ENCODE measurements around the gene NUCKS1. TPM values are rescaled to one million over a fixed set of nuclear protein-coding genes. Genes with fewer than 3 reads are reported as not detected.

NUCKS1 gene
- total RNA-seq, 2 experiments from 2014 or later = 80.6 to 84.7 TPM

DNA sequence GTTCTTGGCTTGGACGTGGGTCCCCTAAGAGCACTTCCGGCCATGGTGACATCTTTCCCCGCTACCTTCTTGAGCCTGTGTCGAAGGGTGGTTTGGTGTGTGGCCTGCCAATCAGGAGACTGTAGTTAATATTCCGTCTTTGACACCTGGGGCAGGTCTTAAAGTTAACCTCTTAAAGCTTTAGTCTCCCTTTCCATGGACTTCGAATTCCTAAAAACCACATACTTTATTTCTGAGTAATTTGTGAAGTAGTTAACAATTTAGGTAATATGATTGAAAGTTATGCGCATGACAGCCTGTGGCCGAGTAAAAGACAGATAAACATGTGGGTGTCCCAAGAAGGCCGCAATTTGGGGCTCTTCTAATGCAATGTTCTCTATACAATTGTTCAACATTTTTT, 35.5 kb upstream of the NUCKS1 start:
- Histone ChIP-seq H3K4me3 (ENCODE audit: low read length) (no peak overlapping the region), H3K27ac (ENCODE audit: low read depth in 1 of 2, low read length in 2 of 2) (no peak overlapping the region), H3K4me1 (ENCODE audit: insufficient read depth, low read length) (peaks cover 8% of the 10 kb centered on the region), H3K36me3 (ENCODE audit: insufficient read depth, low read length) (peaks cover 10% of the 10 kb centered on the region), H3K27me3 (ENCODE audit: control insufficient read depth in 1 of 2, insufficient read depth in 2 of 2, low read length in 2 of 2) (no peaks in the 10 kb centered on the region), H3K9me3 (ENCODE audit: control insufficient read depth in 1 of 2, insufficient read depth in 1 of 2, low read length in 2 of 2) (no peaks in the 10 kb centered on the region)
- intact Hi-C loops (cut with DNase I, micrococcal nuclease) = loop anchor here in 1 of 2 experiments (5.0 kb wide), 1 partner anchor 193 kb away; no protein-coding TSS in a partner anchor
- POLR2A ChIA-PET = interaction anchor here (1.6 kb wide), 1 partner anchor 10 kb away, joined by 4 read pairs; the partner anchor contains the start of gene RAB29
- H3K4me1 Mint-ChIP-seq (ENCODE audit: low read depth) = peaks cover 7% of the 10 kb centered on the region
- TF ChIP-seq, protein P1, sequence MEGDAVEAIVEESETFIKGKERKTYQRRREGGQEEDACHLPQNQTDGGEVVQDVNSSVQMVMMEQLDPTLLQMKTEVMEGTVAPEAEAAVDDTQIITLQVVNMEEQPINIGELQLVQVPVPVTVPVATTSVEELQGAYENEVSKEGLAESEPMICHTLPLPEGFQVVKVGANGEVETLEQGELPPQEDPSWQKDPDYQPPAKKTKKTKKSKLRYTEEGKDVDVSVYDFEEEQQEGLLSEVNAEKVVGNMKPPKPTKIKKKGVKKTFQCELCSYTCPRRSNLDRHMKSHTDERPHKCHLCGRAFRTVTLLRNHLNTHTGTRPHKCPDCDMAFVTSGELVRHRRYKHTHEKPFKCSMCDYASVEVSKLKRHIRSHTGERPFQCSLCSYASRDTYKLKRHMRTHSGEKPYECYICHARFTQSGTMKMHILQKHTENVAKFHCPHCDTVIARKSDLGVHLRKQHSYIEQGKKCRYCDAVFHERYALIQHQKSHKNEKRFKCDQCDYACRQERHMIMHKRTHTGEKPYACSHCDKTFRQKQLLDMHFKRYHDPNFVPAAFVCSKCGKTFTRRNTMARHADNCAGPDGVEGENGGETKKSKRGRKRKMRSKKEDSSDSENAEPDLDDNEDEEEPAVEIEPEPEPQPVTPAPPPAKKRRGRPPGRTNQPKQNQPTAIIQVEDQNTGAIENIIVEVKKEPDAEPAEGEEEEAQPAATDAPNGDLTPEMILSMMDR (IDR thresholded peaks at IDR 0.05) = no peak
- no peaks in the 10 kb centered on the region for H3K27me3 Mint-ChIP-seq
- CTCF ChIA-PET = interaction anchor here (1.1 to 2.8 kb wide), 2 partner anchors 13 to 192 kb away, joined by 5 to 9 read pairs; no protein-coding TSS in a partner anchor
- H3K4me3 Mint-ChIP-seq = no peak overlapping the region
- H3K36me3 Mint-ChIP-seq (ENCODE audit: low read depth) = peaks cover 13% of the 10 kb centered on the region
- DNase-seq (no peak), ATAC-seq (ENCODE audit: poor library complexity) (no peak)
- H3K9me3 Mint-ChIP-seq = no peaks in the 10 kb centered on the region
- H3K27ac Mint-ChIP-seq = no peak overlapping the region

DNA sequence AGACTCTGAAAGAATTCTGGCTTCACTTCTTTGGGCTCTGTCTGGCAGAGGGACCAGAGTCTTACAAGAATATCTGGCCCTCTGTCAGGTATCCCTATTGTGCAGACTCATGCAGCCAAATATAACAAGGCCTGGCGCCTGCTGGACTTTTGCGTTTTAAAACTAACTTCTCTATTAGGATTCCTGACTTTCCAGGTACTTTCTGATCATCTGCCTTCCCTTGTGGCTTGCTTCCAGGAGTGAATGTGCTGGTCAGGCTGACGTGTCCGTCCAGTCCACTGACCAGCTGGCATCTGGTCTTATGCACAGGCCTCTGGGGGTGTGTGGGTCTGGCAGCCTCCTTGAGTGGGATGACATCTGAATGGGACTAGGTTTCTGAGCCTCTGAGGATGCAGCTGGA, 33.9 kb upstream of the NUCKS1 start:
- H3K9me3 Mint-ChIP-seq = no peaks in the 10 kb centered on the region
- peaks cover 7% of the 10 kb centered on the region for H3K4me1 Mint-ChIP-seq (ENCODE audit: low read depth)
- CTCF ChIA-PET = interaction anchor here (2.8 kb wide), 1 partner anchor 193 kb away, joined by 9 read pairs; no protein-coding TSS in a partner anchor

DNA sequence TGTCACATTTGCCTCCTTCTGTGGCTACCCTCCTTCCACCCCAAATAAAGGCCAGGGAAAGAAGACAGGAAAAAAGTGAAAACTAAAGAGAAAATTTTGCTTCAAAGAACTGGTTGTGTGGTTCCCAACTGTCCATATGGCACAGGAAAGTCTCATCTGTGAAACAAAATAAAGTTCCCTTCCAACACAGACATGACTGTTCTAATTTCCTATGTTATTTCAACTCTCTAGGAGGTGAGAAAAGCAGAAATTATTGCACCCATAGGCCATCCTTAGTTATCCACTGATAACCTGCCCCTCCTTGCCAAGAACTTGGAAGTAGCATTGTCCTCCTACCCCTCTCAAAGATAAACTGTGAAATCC, 33.4 kb upstream of the NUCKS1 start:
- ChIA-PET POLR2A (no interaction called here), CTCF (interaction anchor here (0.7 to 1.6 kb wide), 2 partner anchors 8 to 125 kb away, joined by 4 read pairs; no protein-coding TSS in a partner anchor)
- no peak overlapping the region for H3K27ac ChIP-seq (ENCODE audit: low read depth in 1 of 2, low read length in 2 of 2)
- H3K36me3 ChIP-seq (ENCODE audit: insufficient read depth, low read length) = no peaks in the 10 kb centered on the region
- H3K4me3 Mint-ChIP-seq = no peak overlapping the region
- intact Hi-C loops (cut with DNase I, micrococcal nuclease) = loop anchor here (2.0 to 5.0 kb wide), 2 partner anchors 125 to 191 kb away; no protein-coding TSS in a partner anchor
- H3K27ac Mint-ChIP-seq = no peak overlapping the region
- no peaks in the 10 kb centered on the region for H3K27me3 Mint-ChIP-seq
- H3K4me3 ChIP-seq (ENCODE audit: low read length) = no peak overlapping the region
- no peak for ATAC-seq (ENCODE audit: poor library complexity)
- H3K4me1 Mint-ChIP-seq (ENCODE audit: low read depth) = peaks cover 7% of the 10 kb centered on the region
- peaks cover 8% of the 10 kb centered on the region for H3K4me1 ChIP-seq (ENCODE audit: insufficient read depth, low read length)
- H3K9me3 Mint-ChIP-seq = no peaks in the 10 kb centered on the region
- H3K27me3 ChIP-seq (ENCODE audit: control insufficient read depth in 1 of 2, insufficient read depth in 2 of 2, low read length in 2 of 2) = no peaks in the 10 kb centered on the region
- no peaks in the 10 kb centered on the region for H3K36me3 Mint-ChIP-seq (ENCODE audit: low read depth)
- TF ChIP-seq, protein P1 (IDR thresholded peaks at IDR 0.05) = no peak
- DNase-seq = no peak
- no peaks in the 10 kb centered on the region for H3K9me3 ChIP-seq (ENCODE audit: control insufficient read depth in 1 of 2, insufficient read depth in 1 of 2, low read length in 2 of 2)

More for the DNA sequence above, 33.9 kb upstream of the NUCKS1 start:
- TF ChIP-seq, protein P1 (IDR thresholded peaks at IDR 0.05) = no peak
- Mint-ChIP-seq H3K27ac (no peak overlapping the region), H3K4me3 (no peak overlapping the region), H3K27me3 (no peaks in the 10 kb centered on the region), H3K36me3 (ENCODE audit: low read depth) (no peaks in the 10 kb centered on the region)
- ATAC-seq (ENCODE audit: poor library complexity) = no peak
- H3K36me3 ChIP-seq (ENCODE audit: insufficient read depth, low read length) = no peaks in the 10 kb centered on the region
- POLR2A ChIA-PET = interaction anchor here (1.6 kb wide), 1 partner anchor 9 kb away, joined by 4 read pairs; the partner anchor contains the start of gene RAB29
- DNase-seq = no peak
- no peaks in the 10 kb centered on the region for H3K27me3 ChIP-seq (ENCODE audit: control insufficient read depth in 1 of 2, insufficient read depth in 2 of 2, low read length in 2 of 2)
- H3K4me3 ChIP-seq (ENCODE audit: low read length) = no peak overlapping the region
- intact Hi-C loops (cut with DNase I, micrococcal nuclease) = loop anchor here (2.0 to 5.0 kb wide), 2 partner anchors 125 to 192 kb away; no protein-coding TSS in a partner anchor
- no peak overlapping the region for H3K27ac ChIP-seq (ENCODE audit: low read depth in 1 of 2, low read length in 2 of 2)
- H3K4me1 ChIP-seq (ENCODE audit: insufficient read depth, low read length) = peaks cover 8% of the 10 kb centered on the region
- no peaks in the 10 kb centered on the region for H3K9me3 ChIP-seq (ENCODE audit: control insufficient read depth in 1 of 2, insufficient read depth in 1 of 2, low read length in 2 of 2)

All from CD4-positive, alpha-beta T cell (primary cell).